Pancreas (tissue), 10 donors: ENCODE results near the gene EVA1B. TPM values are rescaled to one million over a fixed set of nuclear protein-coding genes. Genes with fewer than 3 reads are reported as not detected.
A peak's percentile ranks its signal among the peaks of the same experiment; 100 is the strongest.

Experiments
- ATAC-seq, 4 donors: fragments of 200-7000 bp; cut with Tn5 transposase; one replicate each; pipeline versions ENCODE4 v1.8.0 to v1.9.1; 2020; ENCODE audit warnings: mild to moderate bottlenecking in 4 of 4, moderate library complexity in 4 of 4
- DNase-seq, 6 donors: peaks; one replicate each; pipeline ENCODE4 v3.0.0-alpha.2; 2020
- FAIRE-seq: peaks from 2 replicates; lab custom pipeline; 2012; peaks lifted over from hg19 to GRCh38; lab: Jason Lieb, UNC
- H3K27ac ChIP-seq, 4 donors: fragments of 200-600 bp; sonication (generic); 1 replicate in 3 of 4; 2 replicates in 1 of 4; pipeline versions ENCODE4 v1.5.0 to v1.8.0; 2020
- H3K27me3 ChIP-seq, 4 donors: fragments of 200-600 bp; one replicate each; pipeline ENCODE4 v1.8.0; 2021
- H3K36me3 ChIP-seq, 3 donors: fragments of 200-600 bp; sonication (generic) in 1 of 3; one replicate each; pipeline versions ENCODE4 v1.5.0 to v1.8.0; 2020 to 2021
- H3K4me1 ChIP-seq, 3 donors: fragments of 200-600 bp; one replicate each; pipeline ENCODE4 v1.8.0; 2021
- H3K4me3 ChIP-seq, 4 donors: fragments of 200-600 bp; sonication (generic) in 2 of 4; one replicate each; pipeline versions ENCODE4 v1.5.0 to v1.8.0; 2020 to 2021
- H3K9me3 ChIP-seq, 4 donors: fragments of 200-600 bp; one replicate each; pipeline ENCODE4 v1.8.0; 2021
- WGBS, 2 donors: extraction: QIAGEN DNeasy Blood & Tissue Kit; methylation state at CpG; one replicate each; pipeline ENCODE4 v1.1.7; 2013; 5-methylcytosine and 5-hydroxymethylcytosine counted together
- intact Hi-C, 3 donors: fragments of 100-400 bp; cut with DNase I; formaldehyde crosslinking; loops; one replicate each; pipeline versions ENCODE4 v1.11.1 to v1.14.2; 2022
- polyA plus RNA-seq, 2 donors: library from polyadenylated mRNA; stranded (reverse); fragments of 200-250 nt; gene quantifications; one replicate each; pipeline ENCODE4 v1.2.3, GENCODE V29; 2013
- total RNA-seq, 6 donors: library from RNA; stranded (reverse); fragmentation: NEBNext Ultra II Directional in 4 of 6; extraction: Animal tissue kit (Norgen Biotek cat#: 25700) in 4 of 6; gene quantifications; one replicate each; pipeline versions ENCODE4 v1.2.1 to v1.2.4, GENCODE V29; 2021 to 2023
- TF ChIP-seq, protein P1 (sequence below), 4 donors: fragments of 200-600 bp; sonication (generic) in 3 of 4; IDR thresholded peaks; one replicate each; pipeline versions ENCODE4 v1.5.0 to v1.8.0; 2021; ENCODE audit warnings: antibody characterized with exemption in 4 of 4
- donor health status: healthy with polysubstance abuse.
- donor health status: DM: no; HTN: no; CAD: no; lungs with moderate emphysema.
- donor health status: DM: no; HTN: no; CAD: no.
- donor health status: control.
- donor health status: control.
- donor health status: Bipolar disorder and iron deficiency.
- donor health status: DM: yes; HTN: yes; CAD: no.
- donor health status: DM: no; HTN: no; CAD: no.
- donor health status: DM: no; HTN: no; CAD: no.
- donor health status: DM: yes; HTN: yes; CAD: no.

EVA1B gene
- total and polyA plus RNA-seq, 8 donors, result 3.3 to 14.0 (median 6.6) TPM

DNA sequence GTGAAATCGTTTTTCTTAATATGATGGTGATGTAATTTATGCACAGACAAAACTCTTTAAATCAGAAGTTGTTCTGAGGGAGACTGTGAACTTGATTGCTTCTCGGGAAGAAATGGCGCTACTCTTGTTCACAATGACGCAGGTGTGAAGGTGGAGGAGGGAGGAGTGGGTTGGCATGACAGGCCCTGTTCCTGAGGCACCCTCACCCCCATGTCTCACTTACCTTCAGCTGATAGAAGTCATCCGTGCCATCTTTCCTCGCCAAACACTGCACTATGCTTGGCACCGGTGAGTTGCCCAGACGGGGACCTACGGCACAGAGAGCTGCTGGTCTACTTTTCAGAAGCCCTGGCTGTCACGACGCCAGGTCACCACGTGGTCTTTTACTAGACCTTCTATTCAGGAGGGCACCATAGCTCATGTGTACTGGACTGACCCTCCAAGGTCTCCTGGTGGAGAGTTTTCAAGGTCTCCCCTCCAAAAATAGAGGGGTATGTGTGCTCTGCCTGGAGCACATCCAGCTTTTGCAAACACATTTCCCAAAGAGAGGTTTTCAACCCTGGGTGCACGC, 35.2 kb upstream of the EVA1B start:
- Histone ChIP-seq H3K36me3 (peaks cover 7 to 44% (median 20%) of the 10 kb centered on the region in 3 donors), H3K9me3 (no peaks in the 10 kb centered on the region), H3K4me3 (no peak overlapping the region), H3K27ac (no peak overlapping the region), H3K4me1 (no peaks in the 10 kb centered on the region), H3K27me3 (no peaks in the 10 kb centered on the region)
- intact Hi-C loops, result no loop called here
- TF ChIP-seq, protein P1, sequence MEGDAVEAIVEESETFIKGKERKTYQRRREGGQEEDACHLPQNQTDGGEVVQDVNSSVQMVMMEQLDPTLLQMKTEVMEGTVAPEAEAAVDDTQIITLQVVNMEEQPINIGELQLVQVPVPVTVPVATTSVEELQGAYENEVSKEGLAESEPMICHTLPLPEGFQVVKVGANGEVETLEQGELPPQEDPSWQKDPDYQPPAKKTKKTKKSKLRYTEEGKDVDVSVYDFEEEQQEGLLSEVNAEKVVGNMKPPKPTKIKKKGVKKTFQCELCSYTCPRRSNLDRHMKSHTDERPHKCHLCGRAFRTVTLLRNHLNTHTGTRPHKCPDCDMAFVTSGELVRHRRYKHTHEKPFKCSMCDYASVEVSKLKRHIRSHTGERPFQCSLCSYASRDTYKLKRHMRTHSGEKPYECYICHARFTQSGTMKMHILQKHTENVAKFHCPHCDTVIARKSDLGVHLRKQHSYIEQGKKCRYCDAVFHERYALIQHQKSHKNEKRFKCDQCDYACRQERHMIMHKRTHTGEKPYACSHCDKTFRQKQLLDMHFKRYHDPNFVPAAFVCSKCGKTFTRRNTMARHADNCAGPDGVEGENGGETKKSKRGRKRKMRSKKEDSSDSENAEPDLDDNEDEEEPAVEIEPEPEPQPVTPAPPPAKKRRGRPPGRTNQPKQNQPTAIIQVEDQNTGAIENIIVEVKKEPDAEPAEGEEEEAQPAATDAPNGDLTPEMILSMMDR (IDR thresholded peaks at IDR 0.05), result no peak
- FAIRE-seq, result no peak
- ATAC-seq, result no peak
- no peak for DNase-seq
- WGBS, 2 donors, result 73 to 78% methylated on average over 13 of the region's 13 CpGs

DNA sequence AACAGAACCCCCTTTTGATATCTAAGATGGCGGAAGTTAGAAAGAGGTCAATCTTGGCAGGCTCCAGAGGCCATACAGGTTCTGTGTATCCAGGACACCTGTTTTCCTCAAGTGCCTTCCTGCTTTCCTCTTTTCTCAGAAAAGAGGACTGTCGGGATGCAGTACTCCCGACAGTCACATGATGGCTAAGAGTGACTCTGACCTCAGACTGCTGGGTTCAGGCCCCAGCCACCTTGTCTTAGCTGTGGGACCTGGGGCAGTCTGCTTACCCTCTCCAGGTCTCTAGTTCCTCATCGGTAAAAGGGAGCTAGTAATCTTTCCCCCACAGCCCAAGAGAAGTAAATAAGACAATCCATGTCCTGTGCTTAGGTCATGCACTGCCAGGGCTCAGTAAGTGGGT, 32.4 kb upstream of the EVA1B start:
- no peaks in the 10 kb centered on the region for H3K27me3 ChIP-seq
- DNase-seq (no peak), ATAC-seq (peak in 1 of 4 donors; percentile 6), FAIRE-seq (no peak)
- WGBS, 2 donors, result 74 to 78% methylated on average over 4 of the region's 4 CpGs
- H3K9me3 ChIP-seq, result no peaks in the 10 kb centered on the region
- H3K36me3 ChIP-seq, result peaks cover 7 to 38% (median 11%) of the 10 kb centered on the region in 3 donors
- H3K4me1 ChIP-seq, result no peaks in the 10 kb centered on the region
- no peak overlapping the region for H3K4me3 ChIP-seq
- no peak overlapping the region for H3K27ac ChIP-seq
- intact Hi-C loops, result no loop called here
- TF ChIP-seq, protein P1 (IDR thresholded peaks at IDR 0.05), result no peak

DNA sequence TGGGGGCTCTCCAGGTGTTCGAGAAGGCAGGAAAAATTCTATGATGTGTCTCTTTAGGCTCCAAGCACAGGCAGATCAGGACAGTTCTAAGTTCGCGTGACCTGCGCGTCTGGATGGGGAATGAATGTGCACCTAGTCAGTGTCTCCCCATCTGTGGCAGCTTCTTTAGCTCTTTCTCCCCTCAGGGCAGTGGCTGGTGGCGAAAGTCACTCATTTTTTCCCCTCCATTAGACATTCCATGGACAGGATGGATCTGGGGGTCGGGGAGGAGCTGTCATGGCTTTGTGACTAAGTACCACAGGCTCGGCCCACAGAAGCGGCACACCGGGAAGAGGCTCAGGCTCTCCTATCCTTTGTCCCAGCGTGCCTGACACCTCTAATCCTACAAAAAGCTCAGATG, 31.0 kb upstream of the EVA1B start:
- ATAC-seq (no peak), FAIRE-seq (no peak), DNase-seq (no peak)
- intact Hi-C loops, result no loop called here
- H3K4me1 ChIP-seq, result no peaks in the 10 kb centered on the region
- no peak overlapping the region for H3K4me3 ChIP-seq
- no peaks in the 10 kb centered on the region for H3K9me3 ChIP-seq
- TF ChIP-seq, protein P1 (IDR thresholded peaks at IDR 0.05), result no peak
- no peaks in the 10 kb centered on the region for H3K27me3 ChIP-seq
- peaks cover 7 to 45% (median 11%) of the 10 kb centered on the region in 3 donors for H3K36me3 ChIP-seq
- 92 to 96% methylated on average over 11 of the region's 11 CpGs for WGBS, 2 donors
- H3K27ac ChIP-seq, result no peak overlapping the region

DNA sequence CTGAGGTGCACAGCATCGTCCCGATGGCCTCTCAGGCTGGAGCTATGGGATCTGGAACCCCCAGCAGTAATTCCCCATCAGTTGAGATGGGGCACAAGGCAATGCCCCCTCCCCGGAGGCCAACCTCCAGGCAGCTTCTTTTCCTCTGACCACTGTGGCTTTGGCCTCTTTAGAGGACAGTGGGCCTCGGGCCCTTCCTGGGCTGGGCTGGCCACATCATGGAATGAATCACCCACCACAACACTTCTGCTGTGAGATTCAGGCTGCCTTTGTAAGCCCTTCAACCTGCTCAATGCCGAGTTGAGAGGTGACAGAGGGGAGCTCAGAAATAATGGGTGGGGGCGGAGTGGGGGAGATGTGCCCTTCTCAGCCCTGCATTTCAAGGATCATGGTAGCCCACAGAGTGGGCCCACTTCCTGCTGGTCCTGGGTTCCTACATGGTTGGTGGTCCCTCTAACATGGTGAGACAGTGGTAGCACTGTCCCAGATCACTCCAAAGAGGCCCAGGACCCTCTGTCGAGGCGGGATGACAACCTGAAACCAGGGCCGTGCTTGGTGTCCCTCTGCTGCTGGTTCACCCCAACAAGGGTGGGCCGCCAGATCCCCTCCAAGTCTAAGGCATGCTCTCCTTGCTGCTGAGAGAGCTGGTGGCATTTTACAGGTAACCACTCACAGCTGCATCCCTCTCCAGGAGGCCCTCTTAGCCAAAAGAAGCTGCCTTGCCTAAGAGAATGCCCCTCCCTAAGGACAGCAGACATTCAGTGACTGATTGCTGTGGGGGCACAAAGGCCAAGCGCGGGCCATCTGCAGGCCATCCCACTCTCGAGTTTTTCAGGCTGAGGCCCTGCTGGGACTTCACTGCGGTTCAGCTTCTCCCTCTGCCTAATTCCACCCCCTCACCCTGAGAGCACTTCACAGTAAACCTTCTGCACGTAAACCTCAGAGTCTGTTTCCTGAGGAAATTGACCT, 29.7 kb upstream of the EVA1B start:
- Histone ChIP-seq H3K4me3 (no peak overlapping the region), H3K9me3 (no peaks in the 10 kb centered on the region), H3K27ac (no peak overlapping the region), H3K36me3 (peaks cover 7 to 48% (median 13%) of the 10 kb centered on the region in 3 donors), H3K27me3 (no peaks in the 10 kb centered on the region), H3K4me1 (no peaks in the 10 kb centered on the region)
- no peak for FAIRE-seq
- TF ChIP-seq, protein P1 (IDR thresholded peaks at IDR 0.05), result no peak
- intact Hi-C loops, result no loop called here
- ATAC-seq, result no peak
- 84 to 87% methylated on average over 15 of the region's 15 CpGs for WGBS, 2 donors
- DNase-seq, result no peak
